Tibial nerve (tissue), 4 donors: ENCODE measurements around the gene SLX4IP.

Experiments used
- EP300 ChIP-seq, 2 donors: sonication (generic); formaldehyde crosslinking; IDR thresholded peaks; one replicate each; pipeline ENCODE4 v1.6.1; 2017; ENCODE audit warnings: antibody characterized with exemption in 2 of 2, mild to moderate bottlenecking in 1 of 2
- TF ChIP-seq, protein P1 (sequence below), 5 experiments: fragments of 200-600 bp in 3 of 5; fragments of 450-650 bp in 2 of 5; sonication (generic) in 3 of 5; IDR thresholded peaks; one replicate each; pipeline ENCODE4 v1.5.1; 2016 to 2019; ENCODE audit warnings: antibody characterized with exemption in 5 of 5, mild to moderate bottlenecking in 3 of 5, moderate library complexity in 2 of 5

DNA sequence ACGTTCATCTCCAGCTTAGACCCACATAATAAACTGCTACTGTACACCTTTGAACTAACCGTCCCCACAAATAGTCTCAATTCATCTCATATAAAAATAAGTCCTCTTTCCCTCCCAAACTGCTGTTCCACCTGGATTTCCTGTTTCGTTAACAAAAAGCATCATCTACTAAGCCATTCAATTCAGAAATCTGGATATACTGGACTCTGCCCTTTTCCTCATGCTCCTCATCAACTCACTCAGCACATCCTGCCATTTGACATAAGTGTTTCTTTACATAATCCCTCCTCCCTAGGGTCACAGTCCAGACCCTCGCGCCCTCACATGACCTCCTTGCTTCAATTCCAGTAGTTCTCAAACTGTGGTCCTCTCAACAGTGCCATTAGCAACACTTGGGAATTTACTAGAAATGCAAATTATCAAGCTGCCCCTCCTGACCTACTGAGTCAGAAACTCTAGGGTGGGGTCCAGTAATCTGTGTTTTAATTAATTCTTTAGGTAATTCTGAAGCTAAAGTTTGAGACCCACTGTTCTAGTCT, 5.6 kb upstream of the SLX4IP start:
- TF ChIP-seq, protein P1, sequence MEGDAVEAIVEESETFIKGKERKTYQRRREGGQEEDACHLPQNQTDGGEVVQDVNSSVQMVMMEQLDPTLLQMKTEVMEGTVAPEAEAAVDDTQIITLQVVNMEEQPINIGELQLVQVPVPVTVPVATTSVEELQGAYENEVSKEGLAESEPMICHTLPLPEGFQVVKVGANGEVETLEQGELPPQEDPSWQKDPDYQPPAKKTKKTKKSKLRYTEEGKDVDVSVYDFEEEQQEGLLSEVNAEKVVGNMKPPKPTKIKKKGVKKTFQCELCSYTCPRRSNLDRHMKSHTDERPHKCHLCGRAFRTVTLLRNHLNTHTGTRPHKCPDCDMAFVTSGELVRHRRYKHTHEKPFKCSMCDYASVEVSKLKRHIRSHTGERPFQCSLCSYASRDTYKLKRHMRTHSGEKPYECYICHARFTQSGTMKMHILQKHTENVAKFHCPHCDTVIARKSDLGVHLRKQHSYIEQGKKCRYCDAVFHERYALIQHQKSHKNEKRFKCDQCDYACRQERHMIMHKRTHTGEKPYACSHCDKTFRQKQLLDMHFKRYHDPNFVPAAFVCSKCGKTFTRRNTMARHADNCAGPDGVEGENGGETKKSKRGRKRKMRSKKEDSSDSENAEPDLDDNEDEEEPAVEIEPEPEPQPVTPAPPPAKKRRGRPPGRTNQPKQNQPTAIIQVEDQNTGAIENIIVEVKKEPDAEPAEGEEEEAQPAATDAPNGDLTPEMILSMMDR (IDR thresholded peaks at IDR 0.05), result no peak
- no peak for TF ChIP-seq EP300 (IDR thresholded peaks at IDR 0.05)
